CD14-positive monocyte (primary cell): ENCODE results near the gene LTBP3. TPM values are rescaled to one million over a fixed set of nuclear protein-coding genes. Genes with fewer than 3 reads are reported as not detected.
A peak's percentile ranks its signal among the peaks of the same experiment; 100 is the strongest.

Experiments
- DNase-seq, 3 donors: peaks; one replicate each; pipeline ENCODE4 v3.0.0-alpha.2; 2011 to 2022
- H2AFZ ChIP-seq: 2 replicates; pipeline ENCODE4 v1.6.0; 2012; ENCODE audit warnings: mild to moderate bottlenecking, low read depth, low read length, inconsistent platforms; ENCODE audit not compliant: insufficient read depth, poor library complexity, severe bottlenecking
- H3K27ac ChIP-seq, 2 donors: 1 replicate in 1 of 2; 2 replicates in 1 of 2; pipeline ENCODE4 v1.5.1; 2012 to 2013; ENCODE audit warnings: low read length in 2 of 2, control low read depth in 1 of 2, inconsistent platforms in 1 of 2, low read depth in 1 of 2, mild to moderate bottlenecking in 1 of 2
- H3K27me3 ChIP-seq, 2 donors: one replicate each; pipeline versions ENCODE4 v1.6.0 to v1.6.1; 2011 to 2013; ENCODE audit warnings: low read length in 2 of 2; ENCODE audit not compliant: control insufficient read depth in 2 of 2, insufficient read depth in 2 of 2
- H3K36me3 ChIP-seq, 2 donors: replicated peaks in 1 of 2; 1 replicate in 1 of 2; 2 replicates in 1 of 2; pipeline versions ENCODE4 v1.5.1 to v1.6.1; 2012 to 2013; ENCODE audit warnings: low read length in 2 of 2, control low read depth in 1 of 2, inconsistent platforms in 1 of 2, mild to moderate bottlenecking in 1 of 2; ENCODE audit not compliant: insufficient read depth in 2 of 2, control insufficient read depth in 1 of 2
- H3K4me1 ChIP-seq, 2 donors: 1 replicate in 1 of 2; 2 replicates in 1 of 2; pipeline versions ENCODE4 v1.5.1 to v1.6.1; 2012 to 2013; ENCODE audit warnings: low read length in 2 of 2, control low read depth in 1 of 2, inconsistent platforms in 1 of 2, mild to moderate bottlenecking in 1 of 2, moderate library complexity in 1 of 2; ENCODE audit not compliant: insufficient read depth in 2 of 2, control insufficient read depth in 1 of 2
- H3K4me2 ChIP-seq: replicated peaks from 2 replicates; pipeline ENCODE3; 2012; ENCODE audit warnings: low read length, moderate library complexity, mild to moderate bottlenecking; ENCODE audit not compliant: poor library complexity, severe bottlenecking; ENCODE audit errors: extremely low read depth
- H3K4me3 ChIP-seq, 3 experiments: fragments of 200-600 bp in 1 of 3; sonication (generic) in 1 of 3; replicated peaks in 1 of 3; 1 replicate in 2 of 3; 2 replicates in 1 of 3; pipeline ENCODE4 v1.5.1; 2011 to 2013; ENCODE audit warnings: low read length in 3 of 3, mild to moderate bottlenecking in 3 of 3, control low read depth in 2 of 3, low read depth in 2 of 3, inconsistent platforms in 1 of 3, moderate library complexity in 1 of 3
- H3K79me2 ChIP-seq: 2 replicates; pipeline ENCODE4 v1.6.0; 2012; ENCODE audit warnings: mild to moderate bottlenecking, control low read depth, inconsistent platforms, low read length, moderate library complexity; ENCODE audit not compliant: insufficient read depth
- H3K9ac ChIP-seq: 2 replicates; pipeline ENCODE4 v1.6.0; 2017; ENCODE audit warnings: low read length, mild to moderate bottlenecking; ENCODE audit not compliant: insufficient read depth, poor library complexity, severe bottlenecking
- H3K9me3 ChIP-seq, 2 donors: replicated peaks in 1 of 2; 1 replicate in 1 of 2; 2 replicates in 1 of 2; pipeline versions ENCODE4 v1.5.1 to v1.6.1; 2012 to 2013; ENCODE audit warnings: low read length in 2 of 2, control low read depth in 1 of 2; ENCODE audit not compliant: control insufficient read depth in 1 of 2, insufficient read depth in 1 of 2
- H4K20me1 ChIP-seq: 2 replicates; pipeline ENCODE4 v1.6.0; 2012; ENCODE audit warnings: mild to moderate bottlenecking, low read length, control low read depth, moderate library complexity; ENCODE audit not compliant: insufficient read depth
- H3K27ac Mint-ChIP-seq, 7 donors: one replicate each; pipeline ENCODE4 v1.8.0; 2020; ENCODE audit warnings: mild to moderate bottlenecking in 7 of 7, mixed read lengths in 7 of 7, moderate library complexity in 6 of 7, inconsistent platforms in 2 of 7
- H3K27me3 Mint-ChIP-seq, 3 donors: one replicate each; pipeline ENCODE4 v1.8.0; 2021 to 2022; ENCODE audit warnings: low read depth in 3 of 3, mild to moderate bottlenecking in 3 of 3, mixed read lengths in 3 of 3, moderate library complexity in 3 of 3, inconsistent platforms in 1 of 3
- H3K36me3 Mint-ChIP-seq, 2 donors: one replicate each; pipeline ENCODE4 v1.8.0; 2020; ENCODE audit warnings: mixed read lengths in 2 of 2, inconsistent platforms in 1 of 2, mild to moderate bottlenecking in 1 of 2
- H3K4me1 Mint-ChIP-seq: one replicate; pipeline ENCODE4 v1.8.0; 2020; ENCODE audit warnings: mild to moderate bottlenecking, mixed read lengths
- H3K4me3 Mint-ChIP-seq, 2 donors: one replicate each; pipeline ENCODE4 v1.8.0; 2020; ENCODE audit warnings: mild to moderate bottlenecking in 2 of 2, mixed read lengths in 2 of 2, moderate library complexity in 1 of 2
- H3K9me3 Mint-ChIP-seq, 7 donors: one replicate each; pipeline ENCODE4 v1.8.0; 2020 to 2022; ENCODE audit warnings: mixed read lengths in 7 of 7, mild to moderate bottlenecking in 6 of 7, moderate library complexity in 6 of 7, inconsistent platforms in 2 of 7
- WGBS: methylation state at CpG from one replicate; pipeline ENCODE4 v1.1.5; 2013; ENCODE audit warnings: missing lambda C conversion rate; ENCODE audit not compliant: insufficient coverage; 5-methylcytosine and 5-hydroxymethylcytosine counted together
- intact Hi-C, 2 donors: fragments of 100-400 bp; cut with micrococcal nuclease; formaldehyde crosslinking; loops; one replicate each; pipeline versions ENCODE4 v1.15.0 to v1.15.1; 2023
- polyA plus RNA-seq, 3 donors: library from polyadenylated mRNA; depleted of rRNA in 1 of 3; unstranded in 2 of 3; stranded (reverse) in 1 of 3; fragments of 300-500 nt in 2 of 3; fragments of >200 nt in 1 of 3; fragmentation: Illumina TruSeq in 2 of 3; gene quantifications; 1 replicate in 2 of 3; 2 replicates in 1 of 3; pipeline ENCODE4 v1.2.3, GENCODE V29; 2012 to 2021
- TF ChIP-seq, protein P1 (sequence below): fragments of 200-600 bp; IDR thresholded peaks from one replicate; pipeline ENCODE4 v1.8.0; 2022; ENCODE audit warnings: antibody characterized with exemption, mild to moderate bottlenecking

Gene LTBP3
- polyA plus RNA-seq, 3 donors: 3.4 to 19.4 (median 4.6) TPM

DNA sequence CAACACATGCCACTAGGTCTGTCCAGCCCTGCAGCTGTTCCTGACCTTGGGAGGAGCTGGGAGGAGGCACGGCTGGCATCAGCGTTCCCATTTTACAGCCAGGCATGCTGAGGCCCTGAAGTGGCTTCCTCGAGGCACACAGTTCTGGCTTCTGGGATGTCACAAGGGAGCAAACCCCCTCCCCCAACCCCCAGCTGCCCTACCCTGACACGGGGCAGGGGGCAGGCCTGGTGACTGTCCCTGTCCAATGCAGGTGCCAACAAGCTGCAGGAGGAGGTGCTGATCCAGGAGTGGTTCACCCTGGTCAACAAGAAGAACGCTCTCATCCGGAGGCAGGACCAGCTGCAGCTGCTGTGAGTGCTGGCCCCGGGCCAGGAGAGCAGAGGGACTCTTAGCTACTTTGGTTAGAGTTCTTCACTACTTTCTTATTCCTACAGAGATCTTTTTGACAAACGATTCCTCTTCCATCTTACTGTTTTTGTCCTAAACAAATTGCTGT, 32.1 kb upstream of the LTBP3 start:
- intact Hi-C loops: no loop called here
- Histone ChIP-seq H3K27ac (peak overlapping the region in 1 of 2 donors; percentile 41), H2AFZ (no peak overlapping the region), H3K9ac (no peak overlapping the region), H3K9me3 (no peaks in the 10 kb centered on the region), H3K4me2 (no peak overlapping the region), H3K36me3 (peaks cover 57 to 62% of the 10 kb centered on the region in 2 donors), H3K4me3 (no peak overlapping the region), H3K4me1 (peaks cover 56 to 69% of the 10 kb centered on the region in 2 donors), H3K27me3 (no peaks in the 10 kb centered on the region), H3K79me2 (peaks cover 45% of the 10 kb centered on the region), H4K20me1 (peaks cover 98% of the 10 kb centered on the region)
- peak overlapping the region in 2 of 7 donors; percentile 25 to 61 for H3K27ac Mint-ChIP-seq
- WGBS: 91% methylated on average over 6 of the region's 8 CpGs
- H3K9me3 Mint-ChIP-seq: no peaks in the 10 kb centered on the region
- H3K4me1 Mint-ChIP-seq: peaks cover 63% of the 10 kb centered on the region
- no peak for DNase-seq
- TF ChIP-seq, protein P1, sequence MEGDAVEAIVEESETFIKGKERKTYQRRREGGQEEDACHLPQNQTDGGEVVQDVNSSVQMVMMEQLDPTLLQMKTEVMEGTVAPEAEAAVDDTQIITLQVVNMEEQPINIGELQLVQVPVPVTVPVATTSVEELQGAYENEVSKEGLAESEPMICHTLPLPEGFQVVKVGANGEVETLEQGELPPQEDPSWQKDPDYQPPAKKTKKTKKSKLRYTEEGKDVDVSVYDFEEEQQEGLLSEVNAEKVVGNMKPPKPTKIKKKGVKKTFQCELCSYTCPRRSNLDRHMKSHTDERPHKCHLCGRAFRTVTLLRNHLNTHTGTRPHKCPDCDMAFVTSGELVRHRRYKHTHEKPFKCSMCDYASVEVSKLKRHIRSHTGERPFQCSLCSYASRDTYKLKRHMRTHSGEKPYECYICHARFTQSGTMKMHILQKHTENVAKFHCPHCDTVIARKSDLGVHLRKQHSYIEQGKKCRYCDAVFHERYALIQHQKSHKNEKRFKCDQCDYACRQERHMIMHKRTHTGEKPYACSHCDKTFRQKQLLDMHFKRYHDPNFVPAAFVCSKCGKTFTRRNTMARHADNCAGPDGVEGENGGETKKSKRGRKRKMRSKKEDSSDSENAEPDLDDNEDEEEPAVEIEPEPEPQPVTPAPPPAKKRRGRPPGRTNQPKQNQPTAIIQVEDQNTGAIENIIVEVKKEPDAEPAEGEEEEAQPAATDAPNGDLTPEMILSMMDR: no peak
- no peaks in the 10 kb centered on the region for H3K27me3 Mint-ChIP-seq
- H3K36me3 Mint-ChIP-seq: peaks cover 38 to 70% of the 10 kb centered on the region in 2 donors
- H3K4me3 Mint-ChIP-seq: no peak overlapping the region

DNA sequence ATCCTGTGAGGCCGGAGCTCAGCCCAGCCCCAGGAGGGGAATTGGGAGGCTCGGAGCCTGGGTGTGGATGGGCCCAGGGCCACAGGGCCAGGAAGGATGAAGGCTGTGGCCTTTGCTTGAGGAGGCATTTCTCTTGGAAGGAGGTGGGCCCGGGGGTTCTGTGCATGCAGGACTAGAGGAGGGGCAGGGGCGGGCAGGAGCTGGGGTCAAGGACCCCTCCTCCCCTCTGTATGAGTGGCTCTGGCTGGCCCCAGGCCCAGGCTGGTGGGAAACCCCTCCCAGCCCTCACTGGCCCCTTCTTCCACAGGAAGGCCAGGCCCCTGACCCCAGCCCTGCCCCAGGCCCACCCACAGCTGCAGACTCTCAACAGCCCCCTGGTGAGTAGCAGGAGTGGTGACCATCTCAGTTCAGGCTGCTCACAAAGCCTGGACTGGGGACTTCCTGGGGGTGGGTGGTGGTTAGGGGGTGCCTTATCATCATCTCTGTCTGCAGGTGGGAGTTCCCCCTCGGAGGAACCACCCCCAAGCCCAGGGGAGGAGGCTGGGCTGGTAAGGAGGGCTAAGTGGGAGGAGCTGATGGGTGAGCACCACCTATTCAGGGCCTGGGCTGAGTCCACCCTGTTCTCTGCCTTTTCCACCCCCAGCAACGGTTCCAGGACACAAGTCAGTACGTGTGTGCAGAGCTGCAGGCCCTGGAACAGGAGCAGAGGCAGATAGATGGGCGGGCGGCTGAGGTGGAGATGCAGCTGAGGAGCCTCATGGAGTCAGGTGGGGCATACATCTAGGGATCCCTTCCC, 31.5 kb upstream of the LTBP3 start:
- H3K9ac ChIP-seq: no peak overlapping the region
- peak overlapping the region; percentile 31 to 96 (median 94) for H3K27ac Mint-ChIP-seq

More for the DNA sequence above, 31.5 kb upstream of the LTBP3 start:
- no peak overlapping the region for H2AFZ ChIP-seq
- Mint-ChIP-seq H3K4me3 (no peak overlapping the region), H3K4me1 (peaks cover 57% of the 10 kb centered on the region), H3K36me3 (peaks cover 38 to 69% of the 10 kb centered on the region in 2 donors), H3K27me3 (no peaks in the 10 kb centered on the region), H3K9me3 (no peaks in the 10 kb centered on the region)
- intact Hi-C loops: no loop called here
- WGBS: 97% methylated on average over 6 of the region's 9 CpGs
- TF ChIP-seq, protein P1: no peak
- no peak overlapping the region for H3K4me2 ChIP-seq
- no peaks in the 10 kb centered on the region for H3K27me3 ChIP-seq
- H3K4me3 ChIP-seq: no peak overlapping the region
- no peak for DNase-seq
- no peaks in the 10 kb centered on the region for H3K9me3 ChIP-seq
- H3K36me3 ChIP-seq: peaks cover 57 to 64% of the 10 kb centered on the region in 2 donors
- H3K4me1 ChIP-seq: peaks cover 50 to 63% of the 10 kb centered on the region in 2 donors
- H4K20me1 ChIP-seq: peaks cover 95% of the 10 kb centered on the region
- peaks cover 48% of the 10 kb centered on the region for H3K79me2 ChIP-seq
- peak overlapping the region in 1 of 2 donors; percentile 41 for H3K27ac ChIP-seq
